Naive thymus-derived CD4-positive, alpha-beta T cell (primary cell): ENCODE data around the gene PKD2. TPM values are rescaled to one million over a fixed set of nuclear protein-coding genes. Genes with fewer than 3 reads are reported as not detected.
"Not testable (repeated sequence)": the region's sequence is repeated elsewhere in the genome, so short reads cannot be mapped to it uniquely, and the experiment has no call there.

Experiments used
- ATAC-seq: fragments of 150-1000 bp; cut with Tn5 transposase; 2 replicates; pipeline ENCODE4 v1.10.0; 2021; ENCODE audit warnings: mild to moderate bottlenecking, moderate library complexity
- CTCF ChIA-PET: fragments of 350-600 bp; sonication (Branson Sonifier 250); formaldehyde crosslinking; loops from one replicate; lab custom pipeline; 2021; ENCODE audit warnings: antibody characterized with exemption; lab: Charles Lee
- POLR2A ChIA-PET: fragments of 350-600 bp; sonication (Branson Sonifier 250); formaldehyde crosslinking; loops from one replicate; lab custom pipeline; 2021; ENCODE audit warnings: antibody characterized with exemption, inconsistent platforms; lab: Charles Lee
- DNase-seq, 9 donors: peaks; one replicate each; pipeline versions ENCODE4 v3.0.0 to v3.0.0-alpha.2; 2020 to 2022; ENCODE audit warnings: mixed read lengths in 1 of 9
- H3K27ac ChIP-seq: one replicate; pipeline ENCODE4 v1.7.0; 2013; ENCODE audit warnings: mild to moderate bottlenecking, low read depth, low read length, moderate library complexity
- H3K27me3 ChIP-seq, 2 donors: one replicate each; pipeline ENCODE4 v1.7.0; 2013; ENCODE audit warnings: low read length in 2 of 2, mild to moderate bottlenecking in 2 of 2, moderate library complexity in 2 of 2; ENCODE audit not compliant: control insufficient read depth in 2 of 2, insufficient read depth in 2 of 2
- H3K36me3 ChIP-seq, 3 experiments: 1 replicate in 2 of 3; 2 replicates in 1 of 3; pipeline ENCODE4 v1.7.0; 2013; ENCODE audit warnings: low read length in 3 of 3, mild to moderate bottlenecking in 3 of 3, moderate library complexity in 1 of 3; ENCODE audit not compliant: insufficient read depth in 3 of 3, control insufficient read depth in 2 of 3
- H3K4me1 ChIP-seq, 2 donors: one replicate each; pipeline ENCODE4 v1.7.0; 2013; ENCODE audit warnings: low read length in 2 of 2, mild to moderate bottlenecking in 2 of 2, moderate library complexity in 1 of 2; ENCODE audit not compliant: control insufficient read depth in 2 of 2, insufficient read depth in 2 of 2
- H3K4me3 ChIP-seq: 2 replicates; pipeline ENCODE4 v1.7.0; 2013; ENCODE audit warnings: mild to moderate bottlenecking, low read length
- H3K9me3 ChIP-seq, 3 experiments: 1 replicate in 2 of 3; 2 replicates in 1 of 3; pipeline ENCODE4 v1.7.0; 2013; ENCODE audit warnings: low read length in 3 of 3; ENCODE audit not compliant: control insufficient read depth in 2 of 3
- H3K27ac Mint-ChIP-seq, 9 donors: one replicate each; pipeline ENCODE4 v1.8.0; 2020 to 2022; ENCODE audit warnings: mixed read lengths in 9 of 9, mild to moderate bottlenecking in 8 of 9, moderate library complexity in 5 of 9, inconsistent platforms in 2 of 9
- H3K27me3 Mint-ChIP-seq, 5 donors: one replicate each; pipeline ENCODE4 v1.8.0; 2021 to 2022; ENCODE audit warnings: mixed read lengths in 5 of 5, mild to moderate bottlenecking in 1 of 5
- H3K36me3 Mint-ChIP-seq, 5 donors: one replicate each; pipeline ENCODE4 v1.8.0; 2020 to 2022; ENCODE audit warnings: mixed read lengths in 5 of 5, mild to moderate bottlenecking in 3 of 5, inconsistent platforms in 1 of 5
- H3K4me1 Mint-ChIP-seq, 7 donors: one replicate each; pipeline ENCODE4 v1.8.0; 2020 to 2022; ENCODE audit warnings: mixed read lengths in 7 of 7, mild to moderate bottlenecking in 3 of 7, inconsistent platforms in 1 of 7
- H3K4me3 Mint-ChIP-seq, 10 donors: one replicate each; pipeline ENCODE4 v1.8.0; 2020 to 2022; ENCODE audit warnings: mild to moderate bottlenecking in 10 of 10, mixed read lengths in 10 of 10, moderate library complexity in 6 of 10, inconsistent platforms in 2 of 10
- H3K9me3 Mint-ChIP-seq, 11 donors: one replicate each; pipeline ENCODE4 v1.8.0; 2020 to 2022; ENCODE audit warnings: mixed read lengths in 11 of 11, mild to moderate bottlenecking in 4 of 11, inconsistent platforms in 1 of 11, moderate library complexity in 1 of 11
- intact Hi-C, 2 donors: fragments of 100-400 bp; cut with micrococcal nuclease; formaldehyde crosslinking; loops; one replicate each; pipeline ENCODE4 v1.15.1; 2023
- polyA plus RNA-seq, 2 donors: library from polyadenylated mRNA; unstranded; fragments of 300-500 nt; fragmentation: Illumina TruSeq; gene quantifications; one replicate each; pipeline ENCODE4 v1.2.3, GENCODE V29; 2021
- total RNA-seq, 6 experiments: library from RNA in 5 of 6; stranded (reverse) in 5 of 6; gene quantifications; 1 replicate in 5 of 6; 2 replicates in 1 of 6; pipeline ENCODE4 v1.2.3 and lab custom pipeline; 2021 to 2026

Gene PKD2
- total and polyA plus RNA-seq, 7 experiments from 2014 or later = 2.7 to 16.1 (median 6.8) TPM

GRCh38 chr4:88015659-88016295 is 8.3 kb downstream of the PKD2 start:
- H3K27me3 Mint-ChIP-seq = peaks cover 0 to 2% (median 0%) of the 10 kb centered on the region in 5 donors
- no peak for ATAC-seq
- Histone ChIP-seq H3K27me3 (no peaks in the 10 kb centered on the region), H3K27ac (no peak overlapping the region), H3K4me1 (no peaks in the 10 kb centered on the region), H3K36me3 (no peaks in the 10 kb centered on the region), H3K9me3 (no peaks in the 10 kb centered on the region), H3K4me3 (no peak overlapping the region)
- intact Hi-C loops = no loop called here
- H3K36me3 Mint-ChIP-seq = peaks cover 0 to 11% (median 4%) of the 10 kb centered on the region in 5 donors
- no peak overlapping the region for H3K27ac Mint-ChIP-seq
- H3K4me3 Mint-ChIP-seq = no peak overlapping the region
- peaks cover 13 to 40% (median 24%) of the 10 kb centered on the region in 7 donors for H3K4me1 Mint-ChIP-seq
- DNase-seq = no peak
- no peaks in the 10 kb centered on the region for H3K9me3 Mint-ChIP-seq
- ChIA-PET POLR2A (no interaction called here), CTCF (no interaction called here)

GRCh38 chr4:88017516-88018297 is 10.3 kb downstream of the PKD2 start:
- Mint-ChIP-seq H3K4me1 (peaks cover 5 to 22% (median 11%) of the 10 kb centered on the region in 7 donors), H3K27me3 (no peaks in the 10 kb centered on the region), H3K9me3 (no peaks in the 10 kb centered on the region), H3K4me3 (no peak overlapping the region), H3K36me3 (peaks cover 7 to 20% (median 11%) of the 10 kb centered on the region in 5 donors), H3K27ac (no peak overlapping the region)
- Histone ChIP-seq H3K27me3 (no peaks in the 10 kb centered on the region), H3K9me3 (no peaks in the 10 kb centered on the region), H3K36me3 (no peaks in the 10 kb centered on the region), H3K27ac (no peak overlapping the region), H3K4me1 (no peaks in the 10 kb centered on the region), H3K4me3 (no peak overlapping the region)
- DNase-seq = no peak
- CTCF ChIA-PET = no interaction called here
- intact Hi-C loops = no loop called here
- POLR2A ChIA-PET = interaction anchor here (0.6 kb wide), 1 partner anchor 270 kb away, joined by 3 read pairs; no protein-coding TSS in a partner anchor
- ATAC-seq = no peak

- ATAC-seq (no peak), DNase-seq (no peak)
- Histone ChIP-seq H3K9me3 (no peaks in the 10 kb centered on the region), H3K27ac (no peak overlapping the region), H3K36me3 (no peaks in the 10 kb centered on the region), H3K4me3 (no peak overlapping the region), H3K4me1 (no peaks in the 10 kb centered on the region), H3K27me3 (no peaks in the 10 kb centered on the region)
- CTCF ChIA-PET = no interaction called here
- POLR2A ChIA-PET = no interaction called here
- Mint-ChIP-seq H3K27ac (no peak overlapping the region), H3K27me3 (no peaks in the 10 kb centered on the region), H3K36me3 (peaks cover 7 to 20% (median 16%) of the 10 kb centered on the region in 5 donors), H3K9me3 (no peaks in the 10 kb centered on the region), H3K4me3 (no peak overlapping the region), H3K4me1 (peaks cover 0 to 14% (median 6%) of the 10 kb centered on the region in 7 donors)
- intact Hi-C loops = no loop called here
These were observed 11.0 kb downstream of the PKD2 start for GRCh38 chr4:88018466-88018865.

- Mint-ChIP-seq H3K36me3 (peaks cover 17 to 34% (median 30%) of the 10 kb centered on the region in 5 donors), H3K9me3 (peaks cover 5 to 14% (median 8%) of the 10 kb centered on the region in 11 donors), H3K4me3 (no peak overlapping the region), H3K4me1 (peaks cover 0 to 6% (median 3%) of the 10 kb centered on the region in 7 donors), H3K27ac (no peak overlapping the region), H3K27me3 (no peaks in the 10 kb centered on the region)
- Histone ChIP-seq H3K27ac (no peak overlapping the region), H3K36me3 (no peaks in the 10 kb centered on the region), H3K4me3 (no peak overlapping the region), H3K27me3 (no peaks in the 10 kb centered on the region), H3K4me1 (no peaks in the 10 kb centered on the region), H3K9me3 (peaks cover 0 to 13% (median 0%) of the 10 kb centered on the region in 3 experiments)
- ATAC-seq (no peak), DNase-seq (no peak)
- intact Hi-C loops = no loop called here
- ChIA-PET POLR2A (no interaction called here), CTCF (interaction anchor here (2.4 kb wide), 1 partner anchor 11 kb away, joined by 6 read pairs; no protein-coding TSS in a partner anchor)
These were observed 14.4 kb downstream of the PKD2 start for GRCh38 chr4:88021824-88022223.

- ChIA-PET CTCF (interaction anchor here (2.4 kb wide), 1 partner anchor 11 kb away, joined by 6 read pairs; no protein-coding TSS in a partner anchor), POLR2A (no interaction called here)
- Histone ChIP-seq H3K4me1 (no peaks in the 10 kb centered on the region), H3K4me3 (no peak overlapping the region), H3K27me3 (no peaks in the 10 kb centered on the region), H3K36me3 (no peaks in the 10 kb centered on the region), H3K9me3 (peaks cover 0 to 13% (median 0%) of the 10 kb centered on the region in 3 experiments), H3K27ac (no peak overlapping the region)
- DNase-seq (no peak), ATAC-seq (no peak)
- intact Hi-C loops = no loop called here
- Mint-ChIP-seq H3K27ac (no peak overlapping the region), H3K4me3 (no peak overlapping the region), H3K36me3 (peaks cover 17 to 37% (median 32%) of the 10 kb centered on the region in 5 donors), H3K9me3 (peaks cover 5 to 14% (median 8%) of the 10 kb centered on the region in 11 donors), H3K4me1 (peaks cover 0 to 6% (median 3%) of the 10 kb centered on the region in 7 donors), H3K27me3 (no peaks in the 10 kb centered on the region)
These were observed 14.9 kb downstream of the PKD2 start for GRCh38 chr4:88022289-88022688.

GRCh38 chr4:88025868-88026661 is 18.6 kb downstream of the PKD2 start:
- H3K4me1 Mint-ChIP-seq = peaks cover 0 to 14% (median 0%) of the 10 kb centered on the region in 7 donors
- H3K27ac ChIP-seq, H3K4me3 ChIP-seq, POLR2A ChIA-PET, H3K27me3 Mint-ChIP-seq, intact Hi-C loops, DNase-seq, H3K36me3 ChIP-seq, H3K27me3 ChIP-seq, CTCF ChIA-PET, H3K4me3 Mint-ChIP-seq, H3K4me1 ChIP-seq, H3K27ac Mint-ChIP-seq, ATAC-seq: not testable (repeated sequence)
- H3K9me3 ChIP-seq = peaks cover 0 to 13% (median 0%) of the 10 kb centered on the region in 3 experiments
- peaks cover 5 to 17% (median 9%) of the 10 kb centered on the region in 11 donors for H3K9me3 Mint-ChIP-seq
- H3K36me3 Mint-ChIP-seq = peaks cover 17 to 51% (median 36%) of the 10 kb centered on the region in 5 donors
